Stimulated activated naive CD8-positive, alpha-beta T cell treated with anti-CD3 and anti-CD28 coated beads, Interleukin-15, amount 100 ng/mL, for 72 hours (primary cell): Measurements from ENCODE around the gene RPTOR.

Experiments
- ATAC-seq: fragments of 150-1000 bp; cut with Tn5 transposase; 2 replicates; pipeline ENCODE4 v1.10.0; 2021; ENCODE audit warnings: mild to moderate bottlenecking, moderate library complexity
- DNase-seq, 2 donors: peaks; one replicate each; pipeline ENCODE4 v3.0.0; 2021 to 2022
- H3K27ac Mint-ChIP-seq, 2 donors: one replicate each; pipeline ENCODE4 v1.8.0; 2022; ENCODE audit warnings: mild to moderate bottlenecking in 2 of 2, mixed read lengths in 2 of 2, moderate library complexity in 2 of 2
- H3K27me3 Mint-ChIP-seq: one replicate; pipeline ENCODE4 v1.8.0; 2022; ENCODE audit warnings: mixed read lengths
- H3K4me1 Mint-ChIP-seq: one replicate; pipeline ENCODE4 v1.8.0; 2022; ENCODE audit warnings: mild to moderate bottlenecking, mixed read lengths
- H3K4me3 Mint-ChIP-seq, 2 donors: one replicate each; pipeline ENCODE4 v1.8.0; 2022; ENCODE audit warnings: mild to moderate bottlenecking in 2 of 2, mixed read lengths in 2 of 2, moderate library complexity in 1 of 2
- H3K9me3 Mint-ChIP-seq, 2 donors: one replicate each; pipeline ENCODE4 v1.8.0; 2022; ENCODE audit warnings: mixed read lengths in 2 of 2

RPTOR gene

GRCh38 chr17:80876950-80877728 is 332.5 kb downstream of the RPTOR start:
- Mint-ChIP-seq H3K4me1 (peaks cover 77% of the 10 kb centered on the region), H3K27me3 (no peaks in the 10 kb centered on the region), H3K27ac (peak overlapping the region; percentile 96 to 97), H3K4me3 (peak overlapping the region; percentile 79 to 80), H3K9me3 (no peaks in the 10 kb centered on the region)
- peak; percentile 97 for ATAC-seq
- DNase-seq: peak; percentile 75 to 87

DNA sequence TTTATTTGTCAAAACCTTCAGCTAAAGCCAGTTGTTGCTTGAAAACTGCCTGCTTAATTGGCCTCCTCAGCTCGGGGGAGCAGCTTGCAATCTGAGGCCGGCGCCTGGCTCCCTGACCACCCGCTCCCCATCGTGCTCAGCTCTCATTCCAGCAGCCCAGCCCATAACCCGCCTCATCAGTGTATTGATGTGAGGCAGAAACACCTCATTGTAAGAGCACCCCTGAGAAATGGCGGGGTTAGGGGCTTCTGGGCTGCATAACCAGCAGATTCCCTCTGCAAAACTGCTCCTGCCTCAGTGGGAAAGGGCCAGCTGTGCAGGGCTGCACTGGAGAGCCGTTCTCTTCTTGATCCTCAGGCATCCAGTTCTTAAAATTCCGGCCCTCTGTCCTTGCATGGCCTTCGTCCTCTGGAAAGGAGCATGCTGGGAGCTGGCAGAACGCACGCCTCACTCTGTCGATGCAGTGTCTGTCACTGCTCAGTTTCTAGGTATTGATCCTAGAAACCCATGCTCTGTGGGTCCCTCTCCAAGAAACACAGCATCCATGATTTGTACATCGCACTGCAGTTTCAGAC is 333.2 kb downstream of the RPTOR start:
- peaks cover 71% of the 10 kb centered on the region for H3K4me1 Mint-ChIP-seq
- H3K27ac Mint-ChIP-seq: peak overlapping the region; percentile 96 to 97
- peak; percentile 19 for ATAC-seq
- DNase-seq: no peak
- peak overlapping the region; percentile 79 to 80 for H3K4me3 Mint-ChIP-seq
- H3K27me3 Mint-ChIP-seq: no peaks in the 10 kb centered on the region
- H3K9me3 Mint-ChIP-seq: no peaks in the 10 kb centered on the region

DNA sequence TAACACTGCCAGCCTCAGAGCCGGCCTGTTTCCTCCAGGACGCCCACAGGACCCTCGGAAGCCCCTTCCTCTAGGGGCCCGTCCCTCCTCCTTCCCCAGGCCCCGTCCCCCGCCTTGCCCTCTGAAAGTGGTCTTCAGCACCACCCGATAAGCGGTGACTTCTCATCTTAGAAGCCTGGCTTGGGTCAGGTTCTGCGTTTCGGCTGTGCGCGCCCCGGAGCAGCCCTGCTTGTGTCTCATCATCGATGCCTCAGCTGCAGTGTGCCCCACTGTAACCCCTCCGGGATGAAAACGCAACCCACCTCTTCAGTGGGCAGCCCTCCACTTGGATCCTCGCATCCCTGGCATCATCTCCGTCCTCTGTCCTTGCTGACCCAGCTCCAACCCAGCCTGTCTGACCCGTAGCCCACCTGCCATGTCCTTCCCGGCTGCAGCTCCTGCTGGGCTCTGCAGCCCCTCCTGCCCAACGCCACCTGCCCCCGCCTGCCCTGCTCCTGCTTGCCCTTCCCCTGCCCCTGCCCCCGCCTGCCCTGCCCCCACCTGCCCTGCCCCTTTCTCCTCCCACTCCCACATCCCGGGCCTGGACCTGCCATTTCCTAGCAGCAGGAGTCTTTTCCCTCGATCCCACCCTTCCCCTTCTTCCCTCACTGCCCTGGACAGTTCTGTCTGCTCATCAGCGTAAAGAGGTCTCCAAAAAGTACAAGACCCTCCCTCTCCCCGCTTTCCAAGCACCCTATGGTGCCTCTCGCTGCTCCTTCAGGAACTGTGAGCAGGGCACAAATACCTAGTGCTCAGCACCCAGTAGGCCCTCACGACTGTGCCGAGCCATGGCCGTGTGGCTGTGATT is 334.5 kb downstream of the RPTOR start:
- H3K9me3 Mint-ChIP-seq: no peaks in the 10 kb centered on the region
- no peaks in the 10 kb centered on the region for H3K27me3 Mint-ChIP-seq
- H3K4me3 Mint-ChIP-seq: peak overlapping the region; percentile 49 to 70
- ATAC-seq: no peak
- DNase-seq: no peak
- H3K27ac Mint-ChIP-seq: peak overlapping the region in 1 of 2 donors; percentile 90
- H3K4me1 Mint-ChIP-seq: peaks cover 59% of the 10 kb centered on the region

- H3K9me3 Mint-ChIP-seq: no peaks in the 10 kb centered on the region
- DNase-seq (no peak), ATAC-seq (no peak)
- peak overlapping the region in 1 of 2 donors; percentile 65 for H3K27ac Mint-ChIP-seq
- no peaks in the 10 kb centered on the region for H3K27me3 Mint-ChIP-seq
- H3K4me3 Mint-ChIP-seq: peak overlapping the region; percentile 49 to 70
- H3K4me1 Mint-ChIP-seq: peaks cover 59% of the 10 kb centered on the region
Observed at GRCh38 chr17:80879723-80880647, 335.3 kb downstream of the RPTOR start.

- Mint-ChIP-seq H3K27me3 (no peaks in the 10 kb centered on the region), H3K4me3 (no peak overlapping the region), H3K27ac (peak overlapping the region in 1 of 2 donors; percentile 54), H3K4me1 (peaks cover 54% of the 10 kb centered on the region), H3K9me3 (no peaks in the 10 kb centered on the region)
- no peak for ATAC-seq
- DNase-seq: no peak
Observed at GRCh38 chr17:80880648-80880985, 336.0 kb downstream of the RPTOR start.

GRCh38 chr17:80881306-80881705 is 336.7 kb downstream of the RPTOR start:
- H3K27me3 Mint-ChIP-seq: no peaks in the 10 kb centered on the region
- H3K27ac Mint-ChIP-seq: no peak overlapping the region
- DNase-seq: no peak
- no peak overlapping the region for H3K4me3 Mint-ChIP-seq
- peaks cover 58% of the 10 kb centered on the region for H3K4me1 Mint-ChIP-seq
- ATAC-seq: no peak
- no peaks in the 10 kb centered on the region for H3K9me3 Mint-ChIP-seq

DNA sequence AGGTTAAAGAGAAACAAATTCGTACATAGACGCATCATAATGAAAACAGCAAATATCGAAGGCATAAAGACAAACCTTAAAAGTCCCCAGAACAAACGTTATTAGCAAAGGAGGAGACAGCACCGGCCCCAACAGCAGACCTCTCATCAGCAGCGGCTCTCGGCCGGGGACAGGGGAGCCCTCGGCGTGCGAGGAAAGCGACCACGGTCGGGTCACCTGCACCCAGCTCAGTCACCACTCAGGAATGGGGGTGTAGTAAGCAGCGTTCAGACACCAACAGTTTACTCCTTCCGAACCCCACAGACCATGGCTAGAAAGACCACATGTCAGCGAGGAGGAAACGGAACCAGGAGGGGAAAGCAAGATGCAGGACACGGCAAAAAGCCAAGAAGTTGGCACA is 337.7 kb downstream of the RPTOR start:
- DNase-seq: no peak
- Mint-ChIP-seq H3K27ac (no peak overlapping the region), H3K27me3 (no peaks in the 10 kb centered on the region), H3K9me3 (no peaks in the 10 kb centered on the region), H3K4me1 (peaks cover 56% of the 10 kb centered on the region), H3K4me3 (no peak overlapping the region)
- no peak for ATAC-seq

DNA sequence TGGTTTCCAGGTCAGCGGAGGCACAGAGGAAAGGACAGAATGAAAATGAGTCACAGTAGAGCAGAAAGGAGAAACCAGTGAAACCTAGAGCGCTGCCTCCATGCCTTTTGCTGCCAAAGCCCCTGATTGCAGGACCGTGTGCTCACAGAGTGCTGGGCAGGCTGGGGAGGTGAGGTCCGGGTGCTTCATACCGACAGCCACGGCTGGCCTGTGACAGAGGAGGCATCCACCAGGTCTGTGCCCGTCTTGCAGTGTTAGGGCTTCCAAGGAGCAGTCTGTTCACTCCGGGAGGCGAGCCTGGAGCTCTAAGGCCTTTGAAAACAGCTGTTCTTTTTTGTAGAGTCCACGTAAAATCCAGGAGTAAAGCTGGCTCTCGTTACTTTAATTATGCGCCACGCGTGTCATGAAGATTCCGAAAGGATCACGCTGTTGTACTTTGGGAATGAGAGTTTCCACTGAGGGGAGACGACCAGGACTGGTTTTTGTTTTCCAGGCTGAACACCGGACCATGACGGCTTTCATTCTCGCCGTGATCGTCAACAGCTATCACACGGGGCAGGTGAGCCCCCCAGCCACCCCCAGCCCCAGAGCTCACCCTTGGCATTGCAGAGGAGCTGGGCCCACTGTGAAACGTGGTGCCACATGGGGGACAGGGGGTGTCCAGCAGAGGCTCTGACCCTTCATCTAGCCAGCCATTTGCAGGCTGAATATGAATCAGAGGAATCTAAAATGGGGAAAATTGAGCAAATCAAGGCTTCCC is 338.5 kb downstream of the RPTOR start:
- Mint-ChIP-seq H3K27me3 (no peaks in the 10 kb centered on the region), H3K4me1 (peaks cover 49% of the 10 kb centered on the region), H3K4me3 (no peak overlapping the region), H3K9me3 (no peaks in the 10 kb centered on the region), H3K27ac (no peak overlapping the region)
- no peak for ATAC-seq
- no peak for DNase-seq

GRCh38 chr17:80883831-80884735 is 339.4 kb downstream of the RPTOR start:
- no peaks in the 10 kb centered on the region for H3K9me3 Mint-ChIP-seq
- no peak for DNase-seq
- no peak for ATAC-seq
- no peaks in the 10 kb centered on the region for H3K27me3 Mint-ChIP-seq
- no peak overlapping the region for H3K4me3 Mint-ChIP-seq
- no peak overlapping the region for H3K27ac Mint-ChIP-seq
- H3K4me1 Mint-ChIP-seq: peaks cover 49% of the 10 kb centered on the region

GRCh38 chr17:80884811-80885210 is 340.2 kb downstream of the RPTOR start:
- H3K9me3 Mint-ChIP-seq: no peaks in the 10 kb centered on the region
- no peak overlapping the region for H3K4me3 Mint-ChIP-seq
- DNase-seq (no peak), ATAC-seq (no peak)
- peaks cover 49% of the 10 kb centered on the region for H3K4me1 Mint-ChIP-seq
- H3K27me3 Mint-ChIP-seq: no peaks in the 10 kb centered on the region
- no peak overlapping the region for H3K27ac Mint-ChIP-seq

DNA sequence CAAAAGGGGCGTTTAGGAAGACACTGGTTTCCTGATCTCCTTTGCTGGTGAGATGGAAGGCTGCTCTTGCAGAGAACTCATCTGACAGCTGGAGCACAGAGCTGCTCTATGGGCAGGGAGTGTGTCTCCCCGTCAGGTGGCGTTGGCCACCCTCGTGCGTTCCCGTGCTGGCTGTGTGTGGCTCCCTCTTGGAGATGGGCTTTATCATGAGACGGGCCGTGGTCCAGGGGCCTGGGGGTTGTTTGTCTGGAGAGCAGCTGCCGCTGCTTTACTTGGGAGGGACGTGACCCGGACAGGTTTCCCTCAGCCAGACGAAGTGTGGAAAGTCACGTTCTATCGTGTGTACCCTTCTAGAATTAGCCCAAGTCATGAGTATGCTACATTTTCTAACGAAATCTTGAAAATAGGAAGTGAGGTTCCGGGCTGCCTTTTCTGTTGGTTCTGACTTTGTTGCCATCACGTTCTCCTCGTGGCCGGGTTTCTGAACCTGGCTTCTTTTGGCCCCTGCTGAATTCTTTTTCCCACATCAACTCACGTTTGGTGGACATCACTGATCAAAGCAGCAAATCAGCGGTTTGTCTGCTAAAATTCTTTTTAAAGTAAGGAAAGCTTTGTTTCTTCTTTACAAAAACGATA is 341.4 kb downstream of the RPTOR start:
- peak overlapping the region in 1 of 2 donors; percentile 49 for H3K27ac Mint-ChIP-seq
- no peak overlapping the region for H3K4me3 Mint-ChIP-seq
- no peaks in the 10 kb centered on the region for H3K27me3 Mint-ChIP-seq
- H3K9me3 Mint-ChIP-seq: no peaks in the 10 kb centered on the region
- DNase-seq: no peak
- no peak for ATAC-seq
- H3K4me1 Mint-ChIP-seq: peaks cover 54% of the 10 kb centered on the region

DNA sequence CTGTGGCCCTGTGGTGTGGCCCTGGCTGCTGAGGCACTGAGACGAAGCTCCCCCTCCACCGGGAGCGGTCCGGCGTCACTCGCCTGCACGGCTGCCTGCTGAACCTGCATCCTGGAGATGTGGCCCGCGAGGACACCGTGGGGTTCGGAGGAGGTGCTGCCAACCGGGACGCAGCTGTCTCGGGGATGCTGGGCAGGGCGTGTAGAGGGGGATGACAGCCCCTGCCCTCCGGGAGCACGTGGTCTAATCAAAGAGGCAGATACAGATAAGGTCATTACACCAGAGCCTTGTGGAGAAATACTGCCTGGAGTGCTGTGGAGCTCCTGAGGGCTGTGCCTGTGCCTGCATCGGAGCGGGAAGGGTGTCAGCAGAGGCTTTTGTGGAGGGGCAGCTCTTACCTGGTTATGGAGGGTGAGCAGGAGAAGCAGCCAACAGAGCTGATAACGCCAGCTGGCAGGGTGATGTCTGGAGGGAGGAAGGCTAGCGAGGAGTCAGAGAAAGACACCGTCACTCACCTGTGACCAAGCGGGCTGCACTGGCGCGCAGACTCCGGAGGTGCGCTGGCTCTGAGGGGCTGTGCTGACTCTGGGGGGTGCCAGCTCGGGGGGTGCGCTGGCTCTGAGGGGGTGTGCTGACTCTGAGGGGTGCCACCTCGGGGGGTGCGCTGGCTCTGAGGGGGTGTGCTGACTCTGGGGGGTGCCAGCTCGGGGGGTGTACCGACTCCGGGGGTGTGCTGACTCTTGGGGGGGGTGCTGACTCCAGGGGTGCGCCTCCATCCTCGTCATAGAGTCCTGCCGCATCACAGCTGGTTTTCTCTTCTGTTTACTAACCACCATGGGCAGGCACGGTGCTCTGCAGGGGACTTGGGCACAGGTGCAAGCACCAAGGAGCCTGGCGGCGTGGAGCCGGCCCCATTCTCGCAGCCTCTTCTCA is 342.3 kb downstream of the RPTOR start:
- ATAC-seq: no peak
- no peak overlapping the region for H3K27ac Mint-ChIP-seq
- H3K4me3 Mint-ChIP-seq: no peak overlapping the region
- H3K27me3 Mint-ChIP-seq: no peaks in the 10 kb centered on the region
- H3K9me3 Mint-ChIP-seq: no peaks in the 10 kb centered on the region
- peaks cover 60% of the 10 kb centered on the region for H3K4me1 Mint-ChIP-seq
- DNase-seq: no peak
